GM13976 (cell line): Measurements from ENCODE around the gene TRIM68.
A peak's percentile ranks its signal among the peaks of the same experiment; 100 is the strongest.

Experiments used
- DNase-seq: peaks from one replicate; pipeline ENCODE4 v3.0.0; 2012; ENCODE audit warnings: low spot score
- in situ Hi-C: fragments of 300-500 bp; cut with MboI; formaldehyde crosslinking; loops from one replicate; pipeline ENCODE4 v1.12.0; 2022; ENCODE audit warnings: low sequenced_read_pairs, mixed read lengths, inconsistent platforms; ENCODE audit not compliant: unreplicated experiment
- TF ChIP-seq, protein P1 (sequence below): IDR thresholded peaks from 2 replicates; pipeline ENCODE4 v1.5.1; 2012; ENCODE audit warnings: borderline replicate concordance, mild to moderate bottlenecking; ENCODE audit not compliant: insufficient read depth; ENCODE audit errors: extremely low read depth, missing control alignments, control extremely low read depth

TRIM68 gene, protein sequence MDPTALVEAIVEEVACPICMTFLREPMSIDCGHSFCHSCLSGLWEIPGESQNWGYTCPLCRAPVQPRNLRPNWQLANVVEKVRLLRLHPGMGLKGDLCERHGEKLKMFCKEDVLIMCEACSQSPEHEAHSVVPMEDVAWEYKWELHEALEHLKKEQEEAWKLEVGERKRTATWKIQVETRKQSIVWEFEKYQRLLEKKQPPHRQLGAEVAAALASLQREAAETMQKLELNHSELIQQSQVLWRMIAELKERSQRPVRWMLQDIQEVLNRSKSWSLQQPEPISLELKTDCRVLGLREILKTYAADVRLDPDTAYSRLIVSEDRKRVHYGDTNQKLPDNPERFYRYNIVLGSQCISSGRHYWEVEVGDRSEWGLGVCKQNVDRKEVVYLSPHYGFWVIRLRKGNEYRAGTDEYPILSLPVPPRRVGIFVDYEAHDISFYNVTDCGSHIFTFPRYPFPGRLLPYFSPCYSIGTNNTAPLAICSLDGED

DNA sequence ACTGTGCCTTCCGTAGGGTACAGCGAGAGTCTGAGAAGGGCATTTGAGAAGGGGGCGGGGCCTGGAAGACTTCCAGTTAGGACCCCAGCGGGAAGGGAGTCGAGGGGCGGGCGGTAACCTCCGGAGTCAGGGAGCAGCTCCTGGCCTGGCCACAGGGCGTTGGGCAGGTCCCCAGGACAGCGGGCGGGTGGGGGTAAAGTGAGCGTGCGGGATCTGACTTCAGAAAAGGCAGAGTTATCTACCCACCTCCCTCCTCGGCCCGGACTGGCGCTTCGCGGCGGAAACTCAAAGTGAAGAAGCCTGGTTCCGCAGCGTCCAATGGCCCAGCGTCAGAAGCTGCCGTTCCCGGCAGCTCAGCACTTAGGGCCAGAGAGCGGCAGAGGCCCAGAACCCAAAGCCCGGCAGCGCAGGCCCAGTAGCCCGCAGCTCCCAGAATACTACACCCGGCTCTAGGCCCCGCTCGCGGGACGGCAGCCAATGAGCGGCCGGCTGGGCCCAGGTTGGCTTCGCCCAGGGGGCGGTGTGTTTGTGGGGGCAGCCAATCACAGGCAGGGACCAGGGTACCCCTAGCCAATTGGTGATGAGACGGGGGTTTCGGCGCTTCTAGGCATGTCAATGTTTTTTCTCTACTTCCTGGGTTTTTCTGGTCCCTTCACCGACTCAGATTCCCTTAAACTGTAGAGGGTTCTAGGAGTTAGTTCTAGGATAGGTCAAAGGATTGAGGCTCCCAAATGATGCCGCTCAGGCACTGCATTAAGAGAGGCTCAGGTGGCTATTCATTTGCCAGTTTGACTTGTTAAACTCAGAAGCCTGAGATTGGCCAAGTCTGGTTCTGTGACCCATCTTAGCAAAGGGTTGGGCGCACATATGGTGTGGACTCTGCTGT lies at the start of gene TRIM68:
Gene TRIM68, minus strand, starts transcription at position 451 of the 886 bp plus-strand sequence. CDS start 2,727 bp downstream, outside the sequence.
- peak; percentile 96 for DNase-seq
- in situ Hi-C loops: no loop called here
- TF ChIP-seq, protein P1, sequence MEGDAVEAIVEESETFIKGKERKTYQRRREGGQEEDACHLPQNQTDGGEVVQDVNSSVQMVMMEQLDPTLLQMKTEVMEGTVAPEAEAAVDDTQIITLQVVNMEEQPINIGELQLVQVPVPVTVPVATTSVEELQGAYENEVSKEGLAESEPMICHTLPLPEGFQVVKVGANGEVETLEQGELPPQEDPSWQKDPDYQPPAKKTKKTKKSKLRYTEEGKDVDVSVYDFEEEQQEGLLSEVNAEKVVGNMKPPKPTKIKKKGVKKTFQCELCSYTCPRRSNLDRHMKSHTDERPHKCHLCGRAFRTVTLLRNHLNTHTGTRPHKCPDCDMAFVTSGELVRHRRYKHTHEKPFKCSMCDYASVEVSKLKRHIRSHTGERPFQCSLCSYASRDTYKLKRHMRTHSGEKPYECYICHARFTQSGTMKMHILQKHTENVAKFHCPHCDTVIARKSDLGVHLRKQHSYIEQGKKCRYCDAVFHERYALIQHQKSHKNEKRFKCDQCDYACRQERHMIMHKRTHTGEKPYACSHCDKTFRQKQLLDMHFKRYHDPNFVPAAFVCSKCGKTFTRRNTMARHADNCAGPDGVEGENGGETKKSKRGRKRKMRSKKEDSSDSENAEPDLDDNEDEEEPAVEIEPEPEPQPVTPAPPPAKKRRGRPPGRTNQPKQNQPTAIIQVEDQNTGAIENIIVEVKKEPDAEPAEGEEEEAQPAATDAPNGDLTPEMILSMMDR: no peak

DNA sequence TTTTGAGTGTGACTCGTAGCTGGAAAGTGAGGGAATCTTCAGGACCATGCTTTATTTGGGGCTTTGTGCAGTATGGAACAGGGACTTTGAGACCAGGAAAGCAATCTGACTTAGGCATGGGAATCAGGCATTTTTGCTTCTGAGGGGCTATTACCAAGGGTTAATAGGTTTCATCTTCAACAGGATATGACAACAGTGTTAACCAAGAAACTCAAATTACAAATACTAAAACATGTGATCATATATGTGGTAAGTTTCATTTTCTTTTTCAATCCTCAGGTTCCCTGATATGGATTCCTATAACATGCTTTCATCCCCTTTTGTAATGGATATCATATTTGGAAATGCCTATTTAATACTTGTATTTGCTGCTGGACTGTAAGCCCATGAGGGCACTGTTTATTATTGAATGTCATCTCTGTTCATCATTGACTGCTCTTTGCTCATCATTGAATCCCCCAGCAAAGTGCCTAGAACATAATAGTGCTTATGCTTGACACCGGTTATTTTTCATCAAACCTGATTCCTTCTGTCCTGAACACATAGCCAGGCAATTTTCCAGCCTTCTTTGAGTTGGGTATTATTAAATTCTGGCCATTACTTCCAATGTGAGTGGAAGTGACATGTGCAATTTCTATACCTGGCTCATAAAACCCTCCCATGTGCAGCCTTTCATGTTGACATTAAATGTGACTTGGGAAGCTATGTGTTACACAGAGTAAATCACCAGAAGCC lies 46.8 kb upstream of the TRIM68 start:
- in situ Hi-C loops: no loop called here

DNA sequence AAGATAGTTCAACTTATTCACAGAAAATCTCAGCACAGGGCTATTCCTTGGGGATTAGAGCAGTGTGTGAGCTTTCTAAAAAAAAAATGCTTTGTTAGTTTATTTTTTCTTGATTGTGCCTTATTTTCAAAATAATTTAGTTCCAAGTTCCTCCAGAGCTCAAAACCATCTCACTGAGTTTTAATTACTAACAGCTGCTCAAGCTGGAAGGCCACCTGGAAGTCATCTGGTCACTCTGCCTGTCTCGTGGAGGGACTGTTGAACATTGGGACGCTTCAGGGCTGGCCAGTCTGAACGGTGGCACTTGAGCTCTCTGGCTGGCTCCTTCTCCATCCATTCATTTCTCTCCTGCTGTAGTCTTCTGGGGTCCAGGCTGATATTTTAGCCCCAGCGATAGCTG lies 39.7 kb upstream of the TRIM68 start:
- TF ChIP-seq, protein P1: no peak
- no peak for DNase-seq
- in situ Hi-C loops: loop anchor here (10.0 to 25.0 kb wide), 2 partner anchors 357 to 740 kb away; partner anchors contain the start of gene OR51M1

More for the DNA sequence above, 46.8 kb upstream of the TRIM68 start:
- TF ChIP-seq, protein P1: no peak
- DNase-seq: no peak

DNA sequence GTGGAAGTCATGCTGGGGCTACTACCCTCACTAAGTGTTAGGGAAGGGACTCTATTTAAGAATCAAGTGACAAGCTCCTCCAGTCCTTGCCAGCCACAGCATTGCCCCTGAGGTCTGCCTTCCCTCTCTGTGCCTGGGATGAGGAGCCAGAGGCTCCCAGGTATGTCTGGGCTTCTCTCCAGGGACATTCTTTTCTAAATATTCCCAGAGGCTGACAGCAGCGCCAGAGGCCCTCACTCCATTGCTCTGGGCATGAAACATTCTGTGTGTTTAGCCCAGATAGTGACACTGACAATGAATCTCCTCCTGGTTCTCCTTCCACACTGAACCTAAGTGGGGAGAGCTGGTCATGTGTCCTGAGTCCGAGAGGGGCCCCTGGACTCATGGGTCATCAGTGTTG lies 37.9 kb upstream of the TRIM68 start:
- no peak for DNase-seq
- TF ChIP-seq, protein P1: no peak
- in situ Hi-C loops: loop anchor here (10.0 to 25.0 kb wide), 2 partner anchors 359 to 741 kb away; partner anchors contain the start of gene OR51M1

DNA sequence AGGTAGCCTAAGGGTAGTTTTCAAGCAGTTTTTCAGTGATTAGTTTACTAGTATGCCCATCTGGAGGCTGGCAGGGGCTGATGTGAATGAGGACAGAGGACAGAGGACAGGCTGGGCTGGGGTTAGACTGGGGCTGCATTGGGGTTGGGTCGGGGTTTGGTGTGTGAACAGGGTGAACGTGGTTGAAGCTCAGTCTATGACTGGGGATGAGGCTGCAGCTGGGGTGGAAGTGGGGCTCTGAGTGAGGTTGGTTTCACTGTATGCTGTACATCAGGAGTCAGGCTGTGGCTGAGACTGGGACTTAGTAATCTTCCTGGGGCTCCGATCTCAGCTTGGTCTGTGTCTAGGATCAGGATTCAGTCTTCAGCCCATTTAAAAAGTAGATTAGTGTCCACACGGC lies 36.2 kb upstream of the TRIM68 start:
- in situ Hi-C loops: loop anchor here (10.0 to 25.0 kb wide), 2 partner anchors 361 to 743 kb away; partner anchors contain the start of gene OR51M1
- no peak for DNase-seq
- TF ChIP-seq, protein P1: no peak
